ENCODE results near the gene PTGIR.

The PTGIR gene

DNA sequence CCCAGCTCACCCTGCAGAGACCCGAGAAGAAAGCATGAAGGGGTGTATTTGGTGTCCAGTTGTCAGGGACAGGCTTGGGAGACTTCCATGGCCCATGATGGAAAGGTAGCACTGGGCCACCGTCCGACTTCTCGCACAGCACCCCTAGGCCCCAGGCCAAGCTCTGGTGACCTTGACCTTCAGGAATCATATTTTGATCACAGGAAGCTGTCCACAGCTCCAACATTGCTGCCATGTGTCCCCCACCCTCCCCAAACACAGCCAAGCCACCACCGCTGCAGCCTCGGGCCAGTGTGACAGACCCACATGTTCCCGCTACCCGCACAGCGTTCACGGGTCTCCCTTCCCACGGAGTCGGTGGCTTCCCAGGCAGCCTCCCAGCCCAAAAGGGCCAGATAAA is 842 bp upstream of the PTGIR start:
- Histone ChIP-seq H3K27ac (ENCODE audit: insufficient read depth, low read depth, low read length, poor library complexity, severe bottlenecking) (no peak overlapping the region), H3K9me3 (ENCODE audit: control insufficient read depth, low read length) (no peaks in the 10 kb centered on the region), H3K4me1 (ENCODE audit: control insufficient read depth, insufficient read depth, low read length) (peaks cover 17% of the 10 kb centered on the region), H3K27me3 (ENCODE audit: control insufficient read depth, insufficient read depth, low read length, poor library complexity, severe bottlenecking) (no peaks in the 10 kb centered on the region), H3K4me3 (ENCODE audit: insufficient read depth, low read depth, low read length) (no peak overlapping the region), H3K36me3 (ENCODE audit: control insufficient read depth, insufficient read depth, low read length) (no peaks in the 10 kb centered on the region)
- WGBS, 2 experiments: 93 to 97% methylated on average over 12 of the region's 12 CpGs

DNA sequence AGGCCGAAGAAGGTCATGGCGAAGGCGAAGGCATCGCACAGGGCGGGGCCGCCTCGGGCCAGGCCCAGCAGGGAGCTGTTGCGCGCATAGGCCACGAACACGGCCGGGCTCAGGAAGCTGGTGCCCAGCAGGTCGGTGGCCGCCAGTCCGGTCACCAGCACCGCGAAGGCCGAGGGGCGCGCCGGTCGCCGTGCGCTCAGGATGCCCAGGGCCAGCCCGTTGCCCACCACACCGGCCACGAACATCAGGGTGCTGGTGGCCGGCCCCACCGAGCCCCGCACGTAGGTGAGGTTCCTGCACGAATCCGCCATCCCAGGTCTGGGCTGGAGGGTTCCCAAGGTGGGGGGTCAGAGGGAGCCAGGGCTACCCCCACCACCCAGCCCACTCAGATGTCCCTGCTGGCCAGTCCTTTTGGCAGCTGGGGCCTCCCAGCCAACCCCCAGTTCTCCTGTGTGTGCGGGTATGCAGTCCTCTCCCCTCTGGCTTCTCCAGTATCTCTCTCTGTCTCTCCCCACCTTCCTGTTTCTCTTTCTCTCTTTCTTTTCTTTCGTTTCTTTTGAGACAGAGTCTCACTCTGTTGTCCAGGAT is 880 bp downstream of the PTGIR start:
- Histone ChIP-seq H3K36me3 (ENCODE audit: control insufficient read depth, insufficient read depth, low read length) (no peaks in the 10 kb centered on the region), H3K27ac (ENCODE audit: insufficient read depth, low read depth, low read length, poor library complexity, severe bottlenecking) (no peak overlapping the region), H3K9me3 (ENCODE audit: control insufficient read depth, low read length) (no peaks in the 10 kb centered on the region), H3K4me3 (ENCODE audit: insufficient read depth, low read depth, low read length) (no peak overlapping the region), H3K27me3 (ENCODE audit: control insufficient read depth, insufficient read depth, low read length, poor library complexity, severe bottlenecking) (no peaks in the 10 kb centered on the region), H3K4me1 (ENCODE audit: control insufficient read depth, insufficient read depth, low read length) (peaks cover 18% of the 10 kb centered on the region)
- 94 to 97% methylated on average over 35 of the region's 35 CpGs for WGBS, 2 experiments

DNA sequence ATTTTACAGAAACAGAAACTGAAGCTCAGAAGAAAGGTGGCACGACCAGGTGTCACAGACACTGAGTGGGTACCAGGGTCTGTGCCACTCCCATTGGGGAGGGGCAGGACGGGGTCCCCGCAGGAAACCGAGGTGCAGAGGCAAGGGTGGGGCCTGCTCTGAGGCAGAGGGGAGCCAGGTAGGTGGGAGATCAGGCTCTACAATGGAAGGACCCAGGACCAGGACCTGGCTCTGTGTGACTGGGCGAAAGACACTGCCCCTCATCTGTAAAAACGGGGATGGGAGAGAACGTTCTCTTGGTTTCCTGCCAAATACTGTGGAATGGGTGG is 2.8 kb downstream of the PTGIR start:
- Histone ChIP-seq H3K4me3 (ENCODE audit: insufficient read depth, low read depth, low read length) (no peak overlapping the region), H3K36me3 (ENCODE audit: control insufficient read depth, insufficient read depth, low read length) (no peaks in the 10 kb centered on the region), H3K27ac (ENCODE audit: insufficient read depth, low read depth, low read length, poor library complexity, severe bottlenecking) (no peak overlapping the region), H3K9me3 (ENCODE audit: control insufficient read depth, low read length) (no peaks in the 10 kb centered on the region), H3K4me1 (ENCODE audit: control insufficient read depth, insufficient read depth, low read length) (peaks cover 18% of the 10 kb centered on the region), H3K27me3 (ENCODE audit: control insufficient read depth, insufficient read depth, low read length, poor library complexity, severe bottlenecking) (no peaks in the 10 kb centered on the region)
- WGBS, 2 experiments: 90 to 93% methylated on average over 7 of the region's 7 CpGs

DNA sequence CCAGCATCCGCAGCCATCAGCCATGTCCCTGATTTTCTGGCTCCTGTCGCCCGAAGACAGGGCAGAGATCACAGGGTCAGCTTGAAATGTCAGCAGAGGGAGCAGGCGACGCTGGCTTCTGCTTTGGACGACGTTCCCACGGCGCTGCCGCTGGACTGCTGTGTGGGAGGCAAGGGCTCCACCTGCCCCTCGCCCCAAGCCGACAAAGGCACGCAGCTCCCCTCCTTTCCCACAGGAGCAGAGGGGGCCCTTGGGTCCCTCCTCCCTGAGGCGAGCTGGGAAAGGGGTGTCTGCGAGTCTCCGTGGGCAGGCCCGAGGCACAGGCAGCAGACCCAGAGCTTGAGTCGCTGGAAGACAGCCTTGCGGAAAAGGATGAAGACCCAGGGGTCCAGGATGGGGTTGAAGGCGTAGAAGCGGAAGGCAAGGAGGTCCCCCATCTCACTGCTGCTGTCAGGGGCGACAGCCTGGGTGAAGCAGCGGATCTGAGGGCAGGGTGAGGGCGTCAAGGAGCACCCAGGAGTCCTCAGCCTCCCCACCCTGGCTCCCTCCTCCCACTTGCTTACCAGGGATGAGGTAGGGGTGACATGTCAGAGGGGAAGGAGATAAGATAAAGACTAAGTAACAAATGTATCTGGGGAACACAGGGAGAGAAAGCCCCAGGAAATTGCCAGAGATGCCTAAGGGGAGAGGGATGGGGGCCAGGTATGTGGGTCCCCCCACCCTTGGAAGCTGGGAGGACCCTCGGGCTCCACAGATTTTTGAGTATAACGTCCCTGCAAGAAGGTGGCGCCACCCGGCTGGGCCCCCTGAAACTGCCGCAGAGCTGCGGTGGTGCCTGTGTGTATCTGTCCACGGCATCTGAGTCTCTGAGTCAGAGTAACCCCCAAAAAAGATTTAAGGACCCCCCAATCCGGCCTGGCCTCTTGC is 3.4 kb downstream of the PTGIR start:
- no peaks in the 10 kb centered on the region for H3K27me3 ChIP-seq (ENCODE audit: control insufficient read depth, insufficient read depth, low read length, poor library complexity, severe bottlenecking)
- H3K36me3 ChIP-seq (ENCODE audit: control insufficient read depth, insufficient read depth, low read length): no peaks in the 10 kb centered on the region
- 78% methylated on average over 32 of the region's 32 CpGs for WGBS, 2 experiments
- peak overlapping the region; percentile 16 for H3K27ac ChIP-seq (ENCODE audit: insufficient read depth, low read depth, low read length, poor library complexity, severe bottlenecking)
- H3K9me3 ChIP-seq (ENCODE audit: control insufficient read depth, low read length): no peaks in the 10 kb centered on the region
- no peak overlapping the region for H3K4me3 ChIP-seq (ENCODE audit: insufficient read depth, low read depth, low read length)
- H3K4me1 ChIP-seq (ENCODE audit: control insufficient read depth, insufficient read depth, low read length): peaks cover 18% of the 10 kb centered on the region

DNA sequence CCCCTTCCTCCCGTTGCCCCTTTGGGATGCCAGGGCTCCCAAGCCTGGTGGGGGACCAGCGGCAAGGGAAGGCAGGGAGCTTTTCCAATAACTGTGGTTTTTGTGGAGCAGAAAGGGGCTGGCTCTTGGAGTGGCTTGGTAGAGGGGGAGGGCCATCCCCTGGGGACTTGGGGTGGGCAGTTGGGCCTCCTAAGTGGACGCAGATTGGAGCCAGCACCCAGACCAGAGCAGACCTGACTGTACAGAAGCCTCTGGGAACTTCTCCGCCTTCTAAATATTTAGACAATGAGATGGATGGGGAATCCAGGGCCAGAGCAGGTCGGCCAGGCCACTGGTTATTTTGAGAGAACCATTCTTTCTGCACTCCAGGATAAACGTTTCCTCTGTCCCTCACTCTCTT is 4.2 kb downstream of the PTGIR start:
- no peaks in the 10 kb centered on the region for H3K36me3 ChIP-seq (ENCODE audit: control insufficient read depth, insufficient read depth, low read length)
- no peak overlapping the region for H3K4me3 ChIP-seq (ENCODE audit: insufficient read depth, low read depth, low read length)
- peaks cover 18% of the 10 kb centered on the region for H3K4me1 ChIP-seq (ENCODE audit: control insufficient read depth, insufficient read depth, low read length)
- no peaks in the 10 kb centered on the region for H3K9me3 ChIP-seq (ENCODE audit: control insufficient read depth, low read length)
- WGBS, 2 experiments: 79 to 82% methylated on average over 6 of the region's 6 CpGs
- no peaks in the 10 kb centered on the region for H3K27me3 ChIP-seq (ENCODE audit: control insufficient read depth, insufficient read depth, low read length, poor library complexity, severe bottlenecking)
- H3K27ac ChIP-seq (ENCODE audit: insufficient read depth, low read depth, low read length, poor library complexity, severe bottlenecking): no peak overlapping the region

DNA sequence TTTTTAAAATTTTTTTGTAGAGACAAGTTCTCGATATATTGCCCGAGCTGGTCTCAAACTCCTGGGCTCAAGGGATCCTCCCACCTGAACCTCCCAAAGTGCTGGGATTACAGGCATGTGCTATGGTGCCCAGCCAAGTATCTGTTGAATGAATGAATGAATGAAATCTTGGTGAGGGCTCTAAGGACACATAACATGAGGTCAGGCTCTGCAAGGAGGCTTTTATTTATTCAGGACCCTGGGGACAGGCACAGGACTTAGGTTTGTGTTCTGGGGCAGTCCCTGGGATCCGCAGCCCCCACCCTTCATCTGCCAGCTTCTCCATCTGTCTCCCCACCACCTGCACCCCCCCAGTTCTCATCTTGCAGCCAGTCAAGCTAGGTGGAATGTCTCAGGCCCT is 4.6 kb downstream of the PTGIR start:
- Histone ChIP-seq H3K4me3 (ENCODE audit: insufficient read depth, low read depth, low read length) (no peak overlapping the region), H3K27ac (ENCODE audit: insufficient read depth, low read depth, low read length, poor library complexity, severe bottlenecking) (no peak overlapping the region), H3K27me3 (ENCODE audit: control insufficient read depth, insufficient read depth, low read length, poor library complexity, severe bottlenecking) (no peaks in the 10 kb centered on the region), H3K36me3 (ENCODE audit: control insufficient read depth, insufficient read depth, low read length) (no peaks in the 10 kb centered on the region), H3K4me1 (ENCODE audit: control insufficient read depth, insufficient read depth, low read length) (peaks cover 17% of the 10 kb centered on the region), H3K9me3 (ENCODE audit: control insufficient read depth, low read length) (no peaks in the 10 kb centered on the region)
- 94 to 97% methylated on average over 3 of the region's 3 CpGs for WGBS, 2 experiments

DNA sequence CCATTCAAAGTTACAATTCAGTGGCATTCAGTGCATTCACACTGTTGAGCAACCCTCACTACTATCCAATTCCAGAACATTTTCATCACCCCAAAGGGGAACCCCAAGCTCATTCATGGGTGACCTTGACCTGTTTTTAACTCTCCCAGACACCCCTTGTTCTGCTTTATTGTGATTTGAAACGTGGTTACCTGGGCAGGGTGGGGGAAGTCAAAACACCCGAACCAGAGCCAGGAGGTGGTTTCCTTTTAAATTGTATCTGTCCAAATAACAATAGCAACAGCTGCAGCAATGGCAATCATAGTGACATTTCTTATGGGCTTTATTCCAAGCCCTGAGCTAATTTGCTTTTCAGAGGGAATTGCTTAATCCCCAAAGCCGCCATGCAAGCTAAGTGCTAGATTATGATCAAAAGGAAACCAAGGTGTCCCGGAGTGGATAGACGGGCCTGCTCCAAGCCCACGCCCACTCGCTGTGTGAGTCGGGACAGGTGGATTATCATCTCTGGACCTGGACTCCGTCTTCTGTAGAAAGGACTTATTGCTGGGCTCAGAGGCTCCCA is 6.1 kb downstream of the PTGIR start:
- H3K4me1 ChIP-seq (ENCODE audit: control insufficient read depth, insufficient read depth, low read length): peaks cover 13% of the 10 kb centered on the region
- no peak overlapping the region for H3K4me3 ChIP-seq (ENCODE audit: insufficient read depth, low read depth, low read length)
- 88 to 92% methylated on average over 9 of the region's 9 CpGs for WGBS, 2 experiments
- H3K27me3 ChIP-seq (ENCODE audit: control insufficient read depth, insufficient read depth, low read length, poor library complexity, severe bottlenecking): no peaks in the 10 kb centered on the region
- H3K36me3 ChIP-seq (ENCODE audit: control insufficient read depth, insufficient read depth, low read length): no peaks in the 10 kb centered on the region
- no peaks in the 10 kb centered on the region for H3K9me3 ChIP-seq (ENCODE audit: control insufficient read depth, low read length)
- no peak overlapping the region for H3K27ac ChIP-seq (ENCODE audit: insufficient read depth, low read depth, low read length, poor library complexity, severe bottlenecking)

DNA sequence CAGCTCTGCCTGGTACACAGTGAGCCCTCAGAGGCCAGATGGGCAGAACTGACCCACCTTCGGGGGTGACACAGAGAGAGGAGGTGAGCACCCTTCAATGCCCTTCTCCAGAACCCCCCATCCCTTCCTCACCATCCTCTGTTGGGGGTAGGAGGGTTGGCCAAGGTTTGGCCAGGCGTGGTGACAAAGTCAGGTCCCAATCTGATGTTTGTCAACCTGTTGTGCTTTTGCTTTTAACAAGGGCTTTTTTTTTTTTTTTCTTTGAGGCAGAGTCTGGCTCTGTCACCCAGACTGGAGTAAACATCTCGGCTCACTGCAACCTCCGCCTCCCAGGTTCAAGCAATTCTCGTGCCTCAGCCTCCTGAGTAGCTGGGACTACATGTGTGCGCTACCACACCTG is 7.3 kb downstream of the PTGIR start:
- 88% methylated on average over 6 of the region's 6 CpGs for WGBS, 2 experiments
- no peak overlapping the region for H3K27ac ChIP-seq (ENCODE audit: insufficient read depth, low read depth, low read length, poor library complexity, severe bottlenecking)

DNA sequence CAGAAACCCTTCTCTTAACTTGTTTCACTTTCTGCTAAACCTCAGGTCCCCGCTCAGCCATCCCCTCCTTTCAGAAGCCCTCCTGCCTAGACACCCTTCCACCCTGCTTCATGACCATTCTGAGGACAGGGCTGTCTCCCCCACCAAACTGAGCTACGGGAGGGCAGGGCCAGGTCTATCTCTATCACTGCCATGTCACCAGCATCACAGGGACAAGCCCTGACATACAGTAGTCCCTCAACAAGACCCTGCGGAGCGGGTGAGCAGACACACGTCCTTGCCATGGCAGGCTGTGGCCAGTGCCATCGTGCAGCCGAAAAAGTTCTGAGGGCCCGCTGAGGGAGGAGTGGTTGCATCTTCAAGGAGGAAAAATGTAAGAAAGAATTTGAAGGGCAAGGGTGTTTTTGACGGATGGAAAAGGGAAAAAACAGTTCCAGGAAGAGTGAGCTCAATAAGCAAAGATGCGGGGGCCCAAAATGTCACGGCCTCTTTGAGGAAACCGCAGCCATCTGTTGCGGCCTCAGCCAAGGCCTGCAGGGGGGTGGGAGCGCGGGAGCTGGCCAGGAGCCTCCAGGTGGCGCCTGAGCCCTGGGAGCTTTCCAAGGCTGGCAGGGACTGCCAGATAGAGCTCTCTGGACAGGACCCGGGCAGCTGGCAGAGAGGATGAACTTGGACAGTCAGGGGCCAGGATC is 8.1 kb downstream of the PTGIR start:
- Histone ChIP-seq H3K9me3 (ENCODE audit: control insufficient read depth, low read length) (no peaks in the 10 kb centered on the region), H3K4me3 (ENCODE audit: insufficient read depth, low read depth, low read length) (no peak overlapping the region), H3K27me3 (ENCODE audit: control insufficient read depth, insufficient read depth, low read length, poor library complexity, severe bottlenecking) (no peaks in the 10 kb centered on the region), H3K36me3 (ENCODE audit: control insufficient read depth, insufficient read depth, low read length) (no peaks in the 10 kb centered on the region), H3K4me1 (ENCODE audit: control insufficient read depth, insufficient read depth, low read length) (peaks cover 13% of the 10 kb centered on the region), H3K27ac (ENCODE audit: insufficient read depth, low read depth, low read length, poor library complexity, severe bottlenecking) (no peak overlapping the region)
- 53 to 55% methylated on average over 17 of the region's 17 CpGs for WGBS, 2 experiments

More for the DNA sequence above, 7.3 kb downstream of the PTGIR start:
- Histone ChIP-seq H3K4me3 (ENCODE audit: insufficient read depth, low read depth, low read length) (no peak overlapping the region), H3K36me3 (ENCODE audit: control insufficient read depth, insufficient read depth, low read length) (no peaks in the 10 kb centered on the region), H3K27me3 (ENCODE audit: control insufficient read depth, insufficient read depth, low read length, poor library complexity, severe bottlenecking) (no peaks in the 10 kb centered on the region), H3K4me1 (ENCODE audit: control insufficient read depth, insufficient read depth, low read length) (peaks cover 13% of the 10 kb centered on the region), H3K9me3 (ENCODE audit: control insufficient read depth, low read length) (no peaks in the 10 kb centered on the region)

DNA sequence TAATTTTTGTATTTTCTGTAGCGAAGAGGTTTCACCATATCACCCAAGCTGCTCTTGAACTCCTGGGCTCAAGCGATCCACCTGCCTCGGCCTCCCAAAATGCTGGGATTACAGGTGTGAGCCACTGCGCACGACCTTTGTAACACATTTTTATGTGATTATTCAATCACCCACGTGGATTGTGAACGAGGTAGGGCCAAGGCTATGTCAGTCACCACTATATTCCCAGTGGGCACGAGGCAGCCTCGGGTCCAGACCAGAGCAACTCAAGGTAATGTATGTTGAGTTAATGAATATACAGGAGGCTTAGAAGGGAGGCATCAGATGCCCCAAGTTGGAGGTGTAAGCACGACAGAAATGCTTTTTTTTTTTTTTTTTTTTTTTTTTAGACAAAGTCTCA is 8.9 kb downstream of the PTGIR start:
- 90 to 93% methylated on average over 9 to 10 of the region's 10 CpGs for WGBS, 2 experiments
- Histone ChIP-seq H3K27me3 (ENCODE audit: control insufficient read depth, insufficient read depth, low read length, poor library complexity, severe bottlenecking) (no peaks in the 10 kb centered on the region), H3K4me3 (ENCODE audit: insufficient read depth, low read depth, low read length) (no peak overlapping the region), H3K4me1 (ENCODE audit: control insufficient read depth, insufficient read depth, low read length) (peaks cover 5% of the 10 kb centered on the region), H3K27ac (ENCODE audit: insufficient read depth, low read depth, low read length, poor library complexity, severe bottlenecking) (no peak overlapping the region), H3K36me3 (ENCODE audit: control insufficient read depth, insufficient read depth, low read length) (peaks cover under 1% of the 10 kb centered on the region), H3K9me3 (ENCODE audit: control insufficient read depth, low read length) (no peaks in the 10 kb centered on the region)
